Measurements from ENCODE around the gene TTYH2. TPM values are rescaled to one million over a fixed set of nuclear protein-coding genes. Genes with fewer than 3 reads are reported as not detected.

TTYH2 gene
- polyA plus RNA-seq, 3 donors = 3.1 to 4.9 (median 3.7) TPM

DNA sequence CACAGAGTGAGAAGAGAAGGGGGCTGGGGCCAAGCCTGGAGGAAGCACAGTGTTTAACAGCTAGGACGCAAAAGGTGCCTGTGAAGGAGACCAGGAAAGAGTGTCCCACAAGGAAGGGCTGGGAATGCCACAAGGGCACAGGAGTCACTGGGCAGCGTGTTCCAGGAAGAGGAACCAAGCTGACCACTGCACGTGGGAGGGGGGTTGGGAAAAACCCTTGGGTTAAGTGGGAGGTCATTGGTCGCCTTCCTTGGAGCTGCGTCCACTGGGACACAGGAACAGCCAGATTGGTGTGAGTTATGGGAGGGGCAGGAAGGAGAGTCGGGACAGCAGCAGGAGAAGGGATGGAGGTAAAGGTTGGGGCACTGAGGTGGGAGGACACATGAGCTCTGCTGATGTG lies 12.9 kb downstream of the TTYH2 start:
- H3K27ac ChIP-seq (ENCODE audit: low read depth, low read length) = no peak overlapping the region
- 67 to 84% (median 71%) methylated on average over 6 of the region's 6 CpGs for WGBS, 3 donors

DNA sequence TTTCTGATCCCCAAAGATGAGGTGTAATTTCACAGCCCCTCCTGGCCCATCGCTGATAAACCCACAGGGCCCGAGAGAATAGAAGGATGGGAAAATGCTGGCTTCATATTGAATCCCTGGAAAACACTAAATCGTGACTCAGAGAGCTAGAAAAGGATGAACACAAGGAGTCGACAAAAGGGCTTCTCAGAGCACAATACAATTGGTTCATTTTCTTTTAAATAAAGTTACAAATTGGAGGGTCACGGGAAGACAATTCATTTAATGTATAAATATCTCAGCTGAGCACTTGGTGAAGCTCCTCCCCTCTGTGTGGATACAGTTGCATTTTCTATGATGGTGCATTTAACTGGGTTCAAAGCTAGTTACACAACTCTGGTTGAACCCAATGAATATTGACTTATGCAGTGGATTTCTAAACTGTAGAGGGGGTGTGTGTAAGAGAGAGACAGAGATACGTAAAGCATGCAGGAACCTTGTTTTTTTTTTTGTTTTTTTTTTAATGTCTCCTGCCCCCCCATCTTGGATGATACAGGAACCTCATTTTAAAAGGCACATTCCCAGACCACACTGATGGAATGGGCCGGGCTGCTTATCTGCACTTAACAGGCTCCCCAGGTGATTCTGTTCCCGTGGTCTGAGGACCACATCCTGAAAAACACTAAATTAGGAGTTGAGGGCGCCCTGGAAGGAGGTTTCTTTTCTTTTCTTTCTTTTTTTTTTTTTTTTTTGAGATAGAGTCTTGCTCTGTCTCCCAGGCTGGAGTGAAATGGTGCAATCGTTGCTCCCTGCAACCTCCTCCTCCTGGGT lies 14.1 kb downstream of the TTYH2 start:
- no peak overlapping the region for H3K27ac ChIP-seq (ENCODE audit: low read depth, low read length)
- 81 to 87% (median 83%) methylated on average over 10 of the region's 10 CpGs for WGBS, 3 donors

DNA sequence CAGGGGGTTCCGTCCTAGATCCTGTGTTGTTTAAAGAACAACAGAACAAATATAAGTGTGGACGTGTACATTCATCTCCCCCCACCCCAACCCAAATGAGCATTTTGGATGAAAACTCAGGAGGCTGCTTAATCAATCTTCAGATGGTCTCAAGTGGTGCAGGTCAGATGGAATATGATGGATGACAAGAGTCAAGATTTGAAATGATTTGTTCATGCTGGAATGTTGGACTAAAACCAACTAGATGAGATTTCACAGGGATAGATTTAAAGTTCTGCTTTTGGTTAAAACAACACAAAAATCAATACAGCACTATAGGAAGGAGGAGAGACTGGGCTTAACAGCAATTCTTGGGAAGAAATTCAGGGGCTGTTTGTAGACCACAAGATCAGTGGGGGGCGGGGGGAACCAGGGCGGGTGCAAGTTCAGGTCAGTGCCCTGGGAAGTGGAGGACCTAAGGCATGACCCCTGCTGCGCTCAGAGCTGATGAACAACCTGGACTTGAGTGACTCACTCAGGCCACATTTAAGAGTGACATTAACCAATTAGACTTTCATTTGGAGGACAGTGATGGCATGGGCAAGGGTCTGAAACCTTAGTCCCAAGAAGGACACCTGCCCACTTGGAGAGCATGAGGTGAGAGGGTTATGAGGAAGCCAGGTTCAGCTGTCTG lies 15.1 kb downstream of the TTYH2 start:
- H3K27ac ChIP-seq (ENCODE audit: low read depth, low read length) = no peak overlapping the region
- WGBS, 3 donors = 68 to 89% (median 84%) methylated on average over 5 of the region's 5 CpGs

DNA sequence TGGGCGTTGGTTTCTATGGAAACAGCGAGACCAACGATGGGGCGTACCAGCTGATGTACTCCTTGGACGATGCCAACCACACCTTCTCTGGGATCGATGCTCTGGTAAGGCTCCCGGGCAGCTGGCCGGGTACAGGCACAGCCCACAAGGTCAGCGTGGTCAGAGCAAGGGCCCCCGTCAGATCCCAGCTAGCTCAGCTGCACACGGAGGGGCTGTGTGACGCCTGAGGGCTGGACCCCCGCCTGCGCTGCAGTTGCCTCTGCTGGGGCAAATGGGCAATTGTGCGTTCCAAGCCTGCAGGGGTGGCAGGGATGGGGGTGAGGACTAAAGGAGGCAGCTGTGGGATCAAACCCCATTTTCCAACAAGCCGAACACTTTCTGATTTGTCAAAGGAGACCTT lies 17.5 kb downstream of the TTYH2 start:
- 93 to 97% (median 93%) methylated on average over 16 of the region's 16 CpGs for WGBS, 3 donors
- H3K27ac ChIP-seq (ENCODE audit: low read depth, low read length) = no peak overlapping the region

DNA sequence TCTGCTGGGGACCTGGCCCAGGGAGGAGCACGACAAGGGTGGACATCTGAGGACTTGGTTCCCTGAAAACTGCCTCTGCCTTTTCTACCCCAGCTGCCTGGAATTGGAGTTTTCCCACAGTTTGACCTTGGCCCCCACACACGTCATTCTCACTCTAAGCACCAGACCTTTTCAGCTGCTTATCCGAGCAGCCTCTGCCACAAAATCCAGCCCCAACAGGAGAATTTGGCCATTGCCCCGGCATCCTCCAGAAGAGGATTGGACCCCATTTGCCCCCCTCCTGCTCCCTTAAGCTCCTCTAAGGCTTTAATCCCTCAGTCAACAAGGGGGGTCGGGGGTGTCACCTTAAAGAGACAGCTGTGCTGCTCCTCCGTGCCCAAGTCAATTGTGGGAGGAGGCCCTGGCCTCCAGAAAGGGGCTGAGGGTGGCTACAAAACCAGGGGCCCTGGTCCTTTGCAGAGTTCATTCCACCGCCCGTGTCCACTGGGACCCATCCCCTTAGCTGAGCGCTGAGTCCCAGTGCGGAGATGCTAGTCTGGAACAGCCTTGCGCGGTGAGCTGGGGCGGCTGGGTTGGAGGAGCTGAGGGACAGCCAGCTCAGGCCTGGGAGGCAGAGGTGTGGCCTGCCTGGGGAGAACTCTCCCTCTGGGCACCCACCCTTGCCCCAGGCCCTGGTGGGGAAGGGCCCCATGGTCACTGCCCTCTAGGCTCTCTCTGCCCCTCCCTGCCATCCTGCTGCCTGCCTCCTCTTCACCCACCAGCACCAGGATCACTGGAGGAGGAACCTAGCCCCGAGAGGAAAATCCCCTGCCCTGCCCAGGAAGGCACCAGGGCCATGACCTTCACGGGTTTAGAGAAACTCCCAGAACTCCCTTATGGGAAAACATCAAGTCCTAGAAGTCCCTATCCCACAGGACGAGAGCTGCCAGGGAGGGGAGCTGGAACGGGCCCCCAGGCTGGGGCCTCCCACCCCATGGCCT lies 18.8 kb downstream of the TTYH2 start:
- 64 to 88% (median 83%) methylated on average over 16 to 17 of the region's 17 CpGs for WGBS, 3 donors

DNA sequence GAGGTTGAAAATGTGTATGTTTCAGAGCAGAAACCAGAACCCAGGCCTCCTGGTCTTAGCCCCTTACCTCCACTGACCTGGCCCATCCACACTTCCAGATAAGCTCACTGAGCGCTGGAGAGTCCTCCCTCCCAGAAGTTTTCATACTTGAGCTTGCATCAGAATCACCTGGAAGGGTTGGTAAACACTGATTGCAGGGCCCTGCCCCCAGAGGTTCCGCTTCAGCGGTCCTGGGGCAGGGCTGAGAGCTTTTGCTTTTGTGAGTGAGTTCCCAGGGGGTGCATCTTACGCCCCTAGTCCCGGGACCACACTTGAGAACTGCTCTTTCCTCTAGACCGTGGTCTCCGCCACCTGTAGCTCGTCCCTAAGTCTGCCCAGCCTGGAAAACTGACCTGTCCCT lies 20.6 kb downstream of the TTYH2 start:
- H3K27ac ChIP-seq (ENCODE audit: low read depth, low read length) = no peak overlapping the region
- 67 to 93% (median 90%) methylated on average over 8 of the region's 8 CpGs for WGBS, 3 donors

More for the DNA sequence above, 18.8 kb downstream of the TTYH2 start:
- H3K27ac ChIP-seq (ENCODE audit: low read depth, low read length) = no peak overlapping the region

DNA sequence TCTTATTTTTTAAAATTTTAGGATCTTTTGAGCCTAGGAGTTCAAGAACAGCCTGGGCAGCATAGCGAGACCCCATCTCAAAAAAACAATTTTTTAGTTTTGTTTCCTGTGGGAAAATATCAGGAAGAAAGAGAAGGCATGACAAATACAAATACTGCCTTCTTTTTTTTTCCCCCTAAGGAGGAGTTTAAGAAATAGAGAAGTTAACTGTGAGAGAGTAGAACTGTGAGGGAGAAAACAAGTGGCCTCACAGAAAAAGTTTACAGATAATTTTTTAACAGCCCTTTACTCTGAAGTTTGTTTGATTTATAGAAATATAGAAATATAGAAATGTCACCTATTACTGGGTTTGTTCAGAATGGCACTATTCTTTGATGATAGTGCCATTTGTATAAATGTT lies 21.1 kb downstream of the TTYH2 start:
- H3K27ac ChIP-seq (ENCODE audit: low read depth, low read length) = no peak overlapping the region
- WGBS, 3 donors = 58 to 96% (median 70%) methylated on average over 1 of the region's 1 CpG

DNA sequence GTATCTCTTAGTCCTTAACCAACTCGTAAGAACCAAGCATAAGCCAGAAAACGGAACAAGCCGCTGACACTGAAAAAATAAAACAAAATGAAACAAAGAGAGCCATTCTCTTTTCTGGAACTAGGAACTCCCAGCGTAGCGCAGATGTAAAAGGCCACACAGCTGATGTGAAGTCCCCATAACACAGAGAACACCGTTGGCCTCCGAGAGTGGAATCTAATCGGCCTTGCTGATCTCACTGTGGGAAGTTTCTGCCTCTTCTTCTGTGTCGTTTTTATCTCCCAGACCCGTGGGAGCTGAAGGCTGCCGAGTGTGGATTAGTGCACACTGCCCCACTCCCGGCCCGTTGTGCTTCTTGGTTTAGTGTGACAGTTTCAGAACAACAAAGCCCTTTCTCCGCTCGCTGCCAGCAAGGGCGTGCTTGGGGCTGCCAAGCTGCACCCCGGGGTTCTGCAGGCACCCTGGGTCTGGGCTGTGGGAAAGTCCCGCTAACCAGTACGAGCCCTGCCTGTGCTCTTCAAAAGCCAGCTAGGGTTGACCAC lies 21.7 kb downstream of the TTYH2 start:
- H3K27ac ChIP-seq (ENCODE audit: low read depth, low read length) = no peak overlapping the region
- WGBS, 3 donors = 36 to 67% (median 40%) methylated on average over 19 of the region's 19 CpGs

DNA sequence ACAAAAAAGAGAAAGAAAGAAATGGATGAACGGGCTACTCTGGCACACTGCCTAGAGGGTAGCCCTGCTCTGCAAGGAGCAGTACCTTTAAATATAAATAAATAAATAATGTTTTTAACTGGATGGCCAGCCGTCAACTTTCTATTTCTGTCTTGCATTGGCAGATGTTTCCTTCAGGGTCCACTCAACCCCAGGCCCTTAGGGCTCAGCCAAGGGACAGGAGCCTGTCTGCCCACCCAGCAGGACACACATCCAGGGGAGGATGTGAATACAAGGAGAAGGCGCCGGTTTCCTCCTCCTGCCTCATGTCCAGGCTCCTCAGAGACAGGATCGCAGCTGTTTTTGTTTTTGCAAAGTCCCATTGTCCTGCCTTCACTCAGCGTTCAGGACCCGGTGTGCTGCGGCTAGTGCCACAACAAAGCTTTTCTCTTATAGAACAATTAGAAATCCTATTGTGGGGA lies 22.6 kb downstream of the TTYH2 start:
- WGBS, 3 donors = 65 to 73% (median 68%) methylated on average over 8 of the region's 8 CpGs
- H3K27ac ChIP-seq (ENCODE audit: low read depth, low read length) = no peak overlapping the region

DNA sequence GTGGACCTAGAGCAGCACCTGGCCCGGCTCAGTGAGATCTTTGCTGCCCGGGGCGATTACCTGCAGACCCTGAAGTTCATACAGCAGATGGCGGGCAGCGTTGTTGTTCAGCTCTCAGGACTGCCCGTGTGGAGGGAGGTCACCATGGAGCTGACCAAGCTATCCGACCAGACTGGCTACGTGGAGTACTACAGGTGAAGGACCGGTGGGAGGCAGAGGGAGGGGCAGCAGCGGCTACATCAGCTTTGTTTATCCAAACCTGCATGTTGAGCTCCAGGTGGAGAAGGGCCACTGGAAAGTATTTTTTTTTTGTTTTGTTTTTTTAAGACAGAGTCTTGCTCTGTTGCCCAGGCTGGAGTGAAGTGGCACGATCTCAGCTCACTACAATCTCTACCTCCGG lies 23.9 kb downstream of the TTYH2 start:
- no peak overlapping the region for H3K27ac ChIP-seq (ENCODE audit: low read depth, low read length)
- 90 to 91% (median 90%) methylated on average over 12 of the region's 12 CpGs for WGBS, 3 donors

DNA sequence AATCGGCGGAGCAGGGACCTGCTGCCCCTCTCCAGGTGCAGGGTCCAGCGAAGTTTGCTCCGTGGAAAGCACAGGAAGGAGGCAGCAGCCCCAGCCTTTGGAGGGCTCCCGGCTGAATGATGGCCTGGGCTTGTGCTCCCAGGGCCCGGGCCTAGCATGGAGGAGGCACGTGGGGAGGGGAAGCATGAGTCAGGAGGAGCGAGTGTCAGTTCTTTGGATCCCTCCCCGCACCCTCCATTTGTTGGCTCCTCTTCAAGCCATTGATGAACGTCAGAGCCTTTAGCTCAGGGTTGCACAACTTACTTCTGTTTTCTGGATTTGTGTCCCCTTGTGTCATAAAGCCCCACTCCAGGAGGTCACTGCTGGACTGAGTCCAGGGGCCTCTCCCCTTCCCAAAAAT lies 25.8 kb downstream of the TTYH2 start:
- 41 to 68% (median 47%) methylated on average over 10 of the region's 10 CpGs for WGBS, 3 donors
- H3K27ac ChIP-seq (ENCODE audit: low read depth, low read length) = no peak overlapping the region

DNA sequence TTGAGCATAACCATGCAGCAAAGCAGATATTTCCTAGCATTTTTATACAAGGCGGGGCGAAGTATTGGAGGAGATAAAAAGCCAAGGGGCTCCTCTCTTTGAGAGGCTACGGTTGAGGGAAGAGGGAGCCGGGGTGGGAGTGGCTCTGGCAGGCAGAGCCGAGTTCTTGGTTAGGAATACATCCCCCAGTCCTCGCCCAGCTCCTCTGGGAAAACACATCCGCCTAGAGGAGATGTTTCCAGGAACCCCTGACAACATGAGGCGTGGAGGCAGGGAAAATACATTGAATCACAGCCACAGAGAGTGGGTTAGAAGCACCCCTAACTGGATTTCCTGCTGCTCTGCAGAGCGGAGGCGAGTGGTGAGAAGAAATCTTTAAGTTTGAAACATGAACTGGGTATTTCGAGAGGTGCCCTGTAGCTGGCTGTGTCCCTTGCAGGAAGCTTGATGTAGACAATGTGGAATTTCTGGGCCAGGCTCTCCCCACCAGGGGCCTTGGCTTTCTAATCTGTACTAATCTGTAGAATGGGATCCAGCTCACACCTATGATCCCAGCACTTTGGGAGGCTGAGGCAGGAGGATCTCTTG lies 27.3 kb downstream of the TTYH2 start:
- WGBS, 3 donors = 36 to 78% (median 41%) methylated on average over 11 of the region's 11 CpGs
- no peak overlapping the region for H3K27ac ChIP-seq (ENCODE audit: low read depth, low read length)

DNA sequence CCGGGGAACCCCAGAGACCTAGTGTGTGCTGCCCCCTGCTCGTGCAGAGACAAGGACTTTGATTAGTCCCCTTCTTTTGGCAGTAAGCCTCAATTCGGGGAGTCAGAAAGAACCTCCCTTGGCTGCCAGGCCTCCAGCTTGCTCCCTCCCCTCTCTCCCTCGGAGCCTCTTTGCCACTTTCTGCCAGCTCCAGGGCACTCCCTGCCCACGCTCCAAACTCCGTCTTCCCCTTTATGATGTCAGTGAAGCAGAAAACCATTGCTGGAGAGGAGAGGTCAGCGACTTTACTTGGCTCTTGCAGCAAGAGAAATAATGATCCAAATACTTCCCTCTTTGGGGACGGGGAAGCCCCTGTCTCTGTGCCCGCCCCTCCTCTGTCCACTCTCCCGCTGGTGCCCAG lies 28.1 kb downstream of the TTYH2 start:
- WGBS, 3 donors = 41 to 70% (median 42%) methylated on average over 10 of the region's 10 CpGs
- H3K27ac ChIP-seq (ENCODE audit: low read depth, low read length) = no peak overlapping the region

DNA sequence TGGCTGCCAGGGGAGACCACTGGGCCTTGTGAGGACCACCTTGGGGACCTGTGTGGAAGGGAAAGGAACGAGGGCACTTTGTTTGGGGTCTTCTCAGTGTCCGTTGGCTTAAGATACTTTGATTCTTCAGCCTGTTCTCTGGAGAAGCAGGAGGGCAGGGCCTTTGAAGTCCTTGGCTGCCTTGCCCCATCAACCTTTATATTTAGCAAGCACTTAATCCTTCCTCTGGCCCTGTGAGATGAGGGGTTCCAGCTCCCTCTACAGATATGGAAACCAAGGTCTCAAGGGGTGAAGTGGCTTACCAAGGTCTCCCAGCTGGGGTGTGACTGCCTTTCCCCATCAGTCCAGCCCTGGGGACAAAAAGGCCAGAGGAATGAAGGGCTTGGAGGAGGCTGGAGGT lies 28.5 kb downstream of the TTYH2 start:
- WGBS, 3 donors = 63 to 89% (median 85%) methylated on average over 2 of the region's 2 CpGs

DNA sequence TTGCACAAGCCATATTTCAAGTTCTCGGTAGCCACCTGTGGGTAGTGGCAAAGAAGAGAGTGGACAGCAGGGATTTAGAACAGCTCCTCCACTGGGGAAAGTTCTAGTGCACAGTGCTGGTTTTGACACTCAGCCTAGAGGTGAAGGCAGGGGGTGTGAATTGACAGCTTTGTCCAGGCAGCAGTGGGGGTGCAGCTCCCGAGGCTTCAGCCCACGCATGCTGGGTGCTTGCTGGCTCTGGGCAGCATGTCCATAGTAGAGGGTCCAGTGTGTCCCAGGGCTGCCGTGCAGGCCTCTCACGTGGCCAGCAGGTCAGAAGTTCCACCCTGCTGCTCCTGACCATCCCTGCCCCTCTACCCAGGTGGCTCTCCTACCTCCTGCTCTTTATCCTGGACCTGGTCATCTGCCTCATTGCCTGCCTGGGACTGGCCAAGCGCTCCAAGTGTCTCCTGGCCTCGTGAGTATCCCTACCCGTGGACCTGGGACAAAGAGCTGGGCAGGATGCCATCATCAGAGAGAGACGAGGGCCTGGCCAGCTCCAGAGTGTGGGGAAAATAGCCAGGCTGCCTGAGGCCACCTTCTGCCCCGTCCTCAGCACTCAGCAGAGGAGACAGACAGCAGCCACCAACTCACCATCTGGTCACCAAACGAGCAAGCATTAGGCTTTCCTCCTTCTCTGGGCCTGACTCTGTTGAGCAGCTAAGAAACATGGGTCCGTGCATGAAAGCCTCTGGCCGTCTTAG lies 29.8 kb downstream of the TTYH2 start:
- no peak overlapping the region for H3K27ac ChIP-seq (ENCODE audit: low read depth, low read length)
- 75 to 87% (median 80%) methylated on average over 13 of the region's 13 CpGs for WGBS, 3 donors

More for the DNA sequence above, 28.5 kb downstream of the TTYH2 start:
- H3K27ac ChIP-seq (ENCODE audit: low read depth, low read length) = no peak overlapping the region

DNA sequence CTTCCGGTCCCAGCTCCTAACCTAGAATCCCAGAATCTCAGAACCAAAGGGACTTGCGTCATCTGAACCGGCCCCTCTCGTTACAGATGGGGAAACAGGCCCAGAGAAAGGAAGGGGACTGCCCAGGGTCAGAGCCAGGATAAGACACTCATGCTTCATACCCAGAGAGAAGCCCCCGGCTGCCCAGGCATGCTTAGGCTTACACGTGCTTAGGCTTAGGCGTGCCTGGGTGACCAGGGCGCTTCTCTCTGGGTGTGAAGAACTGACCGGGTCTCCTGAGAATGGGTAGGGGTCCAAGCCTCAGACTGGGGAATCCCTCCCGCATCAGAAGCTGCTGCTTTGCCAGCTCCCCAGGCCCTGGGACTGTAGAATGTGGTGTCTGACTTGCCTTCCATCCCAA lies 30.8 kb downstream of the TTYH2 start:
- WGBS, 3 donors = 86 to 96% (median 87%) methylated on average over 10 of the region's 10 CpGs

DNA sequence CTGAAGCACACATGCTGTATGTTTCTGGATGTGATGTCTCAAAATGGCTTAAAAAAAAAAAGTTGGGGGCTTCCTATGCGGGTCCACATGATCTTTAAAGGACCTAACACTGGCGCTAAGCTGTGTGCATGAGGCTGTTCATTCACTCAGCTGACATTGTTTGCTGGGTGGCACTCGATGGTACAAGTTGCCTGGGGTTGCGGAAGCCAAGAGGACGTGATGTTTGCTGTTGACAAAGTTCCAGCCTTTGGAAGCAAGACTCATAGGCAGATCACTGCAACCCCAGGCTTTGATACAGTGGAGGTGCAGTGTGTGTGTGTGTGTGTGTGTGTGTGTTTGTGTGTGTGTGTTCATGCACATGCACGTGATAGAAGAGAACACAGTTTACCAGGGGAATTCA lies 31.2 kb downstream of the TTYH2 start:
- no peak overlapping the region for H3K27ac ChIP-seq (ENCODE audit: low read depth, low read length)
- WGBS, 3 donors = 77 to 89% (median 87%) methylated on average over 6 of the region's 6 CpGs

More for the DNA sequence above, 30.8 kb downstream of the TTYH2 start:
- H3K27ac ChIP-seq (ENCODE audit: low read depth, low read length) = no peak overlapping the region
